B cell (primary cell): ENCODE data around the gene GHDC. TPM values are rescaled to one million over a fixed set of nuclear protein-coding genes. Genes with fewer than 3 reads are reported as not detected.

Experiments
- ATAC-seq: fragments of 200-7000 bp; cut with Tn5 transposase; one replicate; pipeline ENCODE4 v1.10.0; 2021; ENCODE audit warnings: low read depth, mild to moderate bottlenecking, moderate number of reproducible peaks, moderate library complexity
- CTCF ChIA-PET: fragments of 350-600 bp; sonication (Branson Sonifier 250); formaldehyde crosslinking; loops from one replicate; lab custom pipeline; 2021; ENCODE audit warnings: antibody characterized with exemption, inconsistent platforms; lab: Charles Lee
- POLR2A ChIA-PET: fragments of 350-600 bp; sonication (Branson Sonifier 250); formaldehyde crosslinking; loops from one replicate; lab custom pipeline; 2021; ENCODE audit warnings: antibody characterized with exemption; lab: Charles Lee
- DNase-seq: peaks from one replicate; pipeline ENCODE4 v3.0.0; 2013
- H2AFZ ChIP-seq: 2 replicates; pipeline ENCODE4 v1.6.1; 2012; ENCODE audit warnings: mild to moderate bottlenecking, low read depth, low read length; ENCODE audit not compliant: insufficient read depth, poor library complexity, severe bottlenecking
- H3K27ac ChIP-seq, 2 donors: 1 replicate in 1 of 2; 2 replicates in 1 of 2; pipeline ENCODE4 v1.5.1; 2012 to 2013; ENCODE audit warnings: low read length in 2 of 2, mild to moderate bottlenecking in 2 of 2, moderate library complexity in 1 of 2
- H3K27me3 ChIP-seq, 4 experiments: fragments of 200-600 bp in 1 of 4; sonication (generic) in 1 of 4; replicated peaks in 1 of 4; 1 replicate in 2 of 4; 2 replicates in 2 of 4; pipeline versions ENCODE4 v1.6.1 to v1.7.0; 2013 to 2016; ENCODE audit warnings: low read length in 3 of 4, mild to moderate bottlenecking in 2 of 4, mixed read lengths in 1 of 4, moderate library complexity in 1 of 4; ENCODE audit not compliant: insufficient read depth in 4 of 4, control insufficient read depth in 3 of 4; ENCODE audit errors: control extremely low read depth in 1 of 4
- H3K36me3 ChIP-seq, 2 experiments: replicated peaks in 1 of 2; 1 replicate in 1 of 2; 2 replicates in 1 of 2; pipeline versions ENCODE4 v1.6.1 to v1.7.1; 2013; ENCODE audit warnings: low read length in 1 of 2; ENCODE audit not compliant: insufficient read depth in 2 of 2, control insufficient read depth in 1 of 2; ENCODE audit errors: control extremely low read depth in 1 of 2, extremely low read depth in 1 of 2
- H3K4me1 ChIP-seq, 2 donors: fragments of 200-600 bp in 1 of 2; sonication (generic) in 1 of 2; 1 replicate in 1 of 2; 2 replicates in 1 of 2; pipeline versions ENCODE4 v1.5.1 to v1.6.1; 2013 to 2017; ENCODE audit warnings: low read length in 2 of 2; ENCODE audit not compliant: control insufficient read depth in 2 of 2, insufficient read depth in 2 of 2
- H3K4me2 ChIP-seq: replicated peaks from 2 replicates; pipeline ENCODE3; 2012; ENCODE audit warnings: mild to moderate bottlenecking, low read depth, low read length; ENCODE audit not compliant: poor library complexity, severe bottlenecking
- H3K4me3 ChIP-seq, 5 experiments: fragments of 200-600 bp in 1 of 5; sonication (generic) in 1 of 5; 1 replicate in 3 of 5; 2 replicates in 2 of 5; pipeline versions ENCODE4 v1.5.1 to v1.7.0; 2011 to 2016; ENCODE audit warnings: low read length in 4 of 5, mild to moderate bottlenecking in 4 of 5, low read depth in 2 of 5, control low read depth in 1 of 5, moderate library complexity in 1 of 5; ENCODE audit not compliant: insufficient read depth in 1 of 5; ENCODE audit errors: control extremely low read depth in 1 of 5, extremely low read depth in 1 of 5
- H3K79me2 ChIP-seq: fragments of 200-600 bp; sonication (generic); one replicate; pipeline ENCODE4 v1.6.0; 2016; ENCODE audit warnings: low read length; ENCODE audit not compliant: control insufficient read depth, insufficient read depth
- H3K9ac ChIP-seq: fragments of 200-600 bp; sonication (generic); 2 replicates; pipeline ENCODE4 v1.6.1; 2017; ENCODE audit warnings: mild to moderate bottlenecking, low read length, moderate library complexity
- H3K9me3 ChIP-seq, 3 donors: one replicate each; pipeline versions ENCODE4 v1.6.1 to v1.7.1; 2013; ENCODE audit warnings: low read length in 2 of 3; ENCODE audit not compliant: control insufficient read depth in 2 of 3, insufficient read depth in 1 of 3; ENCODE audit errors: control extremely low read depth in 1 of 3
- H4K20me1 ChIP-seq: 2 replicates; pipeline ENCODE4 v1.6.0; 2012; ENCODE audit warnings: mild to moderate bottlenecking, low read length; ENCODE audit not compliant: insufficient read depth, control insufficient read depth, poor library complexity, severe bottlenecking
- H3K27ac Mint-ChIP-seq: one replicate; pipeline ENCODE4 v1.8.0; 2021; ENCODE audit warnings: mixed read lengths
- H3K27me3 Mint-ChIP-seq: one replicate; pipeline ENCODE4 v1.8.0; 2021; ENCODE audit warnings: mixed read lengths
- H3K4me1 Mint-ChIP-seq: one replicate; pipeline ENCODE4 v1.8.0; 2021; ENCODE audit warnings: mixed read lengths
- H3K4me3 Mint-ChIP-seq: one replicate; pipeline ENCODE4 v1.8.0; 2021; ENCODE audit warnings: mixed read lengths
- H3K9me3 Mint-ChIP-seq: one replicate; pipeline ENCODE4 v1.8.0; 2022; ENCODE audit warnings: mixed read lengths; ENCODE audit not compliant: insufficient read depth
- EZH2 ChIP-seq: IDR thresholded peaks from 2 replicates; pipeline ENCODE4 v1.6.1; 2012; ENCODE audit warnings: borderline replicate concordance, low read depth, mild to moderate bottlenecking, moderate library complexity, low read length; ENCODE audit not compliant: insufficient read depth, poor library complexity, severe bottlenecking
- WGBS: methylation state at CpG from one replicate; pipeline ENCODE4 v1.1.5; 2013; ENCODE audit warnings: missing lambda C conversion rate; ENCODE audit not compliant: insufficient coverage; 5-methylcytosine and 5-hydroxymethylcytosine counted together
- intact Hi-C: fragments of 100-400 bp; cut with micrococcal nuclease; formaldehyde crosslinking; loops from one replicate; pipeline ENCODE4 v1.10.0; 2022
- polyA plus RNA-seq: library from polyadenylated mRNA; depleted of rRNA; stranded (reverse); fragments of >200 nt; gene quantifications from 2 replicates; pipeline ENCODE4 v1.2.3, GENCODE V29; 2012
- total RNA-seq, 2 donors: library from RNA; stranded (reverse); fragments of 120-200 nt in 1 of 2; gene quantifications; 1 replicate in 1 of 2; 2 replicates in 1 of 2; pipeline versions ENCODE4 v1.2.3 to v1.2.4, GENCODE V29; 2013 to 2022
- TF ChIP-seq, protein P1 (sequence below): fragments of 200-600 bp; IDR thresholded peaks from one replicate; pipeline ENCODE4 v1.8.0; 2022; ENCODE audit warnings: antibody characterized with exemption, mild to moderate bottlenecking

The GHDC gene
- total and polyA plus RNA-seq, 2 donors (not counting 1 experiment from before 2014, with no cell fraction given), result 41.5 to 65.4 TPM

DNA sequence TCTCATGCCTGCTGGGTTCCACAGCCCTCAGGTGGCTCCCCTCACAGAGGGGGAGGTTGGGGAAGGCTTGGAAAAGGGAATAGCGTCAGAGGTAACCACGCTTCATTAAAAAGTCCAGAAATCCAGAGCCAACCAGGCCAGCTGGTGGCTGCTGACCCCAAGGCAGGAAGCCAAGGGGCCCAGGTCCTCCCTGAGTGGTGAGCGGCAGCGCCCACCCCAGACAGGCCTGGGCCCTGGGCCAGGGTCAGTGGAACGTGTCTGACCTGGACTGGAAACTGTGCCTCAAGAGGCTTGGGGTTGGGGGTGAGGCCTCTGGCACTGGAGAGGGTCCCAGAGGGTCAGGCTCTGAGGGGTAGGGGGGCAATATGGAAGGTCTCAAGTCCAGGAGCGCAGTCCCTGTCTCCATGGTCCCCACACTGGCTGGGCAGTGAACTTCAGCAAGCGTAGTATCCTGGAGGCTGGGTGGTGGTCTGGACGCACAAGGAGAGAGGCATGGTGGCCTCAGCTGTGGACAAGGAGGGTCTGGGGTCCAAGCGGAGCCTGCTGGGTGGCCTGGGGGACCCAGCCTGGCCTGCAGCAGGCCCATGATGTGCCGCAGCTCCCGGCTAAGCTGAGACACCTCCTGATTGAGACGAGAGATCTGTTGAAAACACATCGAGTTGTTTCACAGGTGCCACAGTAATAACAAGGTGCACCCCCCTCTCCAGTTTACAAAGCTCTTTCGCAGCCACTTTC is 34.3 kb downstream of the GHDC start:
- Mint-ChIP-seq H3K4me3 (no peak overlapping the region), H3K4me1 (peaks cover 11% of the 10 kb centered on the region), H3K27me3 (no peaks in the 10 kb centered on the region), H3K9me3 (no peaks in the 10 kb centered on the region), H3K27ac (no peak overlapping the region)
- no peaks in the 10 kb centered on the region for H3K27me3 ChIP-seq
- H3K27ac ChIP-seq, result no peak overlapping the region
- peaks cover 0 to 16% (median 0%) of the 10 kb centered on the region in 3 donors for H3K9me3 ChIP-seq
- ChIA-PET POLR2A (interaction anchor here (0.7 kb wide), 1 partner anchor 24 kb away, joined by 3 read pairs; no protein-coding TSS in a partner anchor), CTCF (interaction anchor here (1.5 to 1.7 kb wide), 2 partner anchors 21 to 197 kb away, joined by 5 to 6 read pairs; partner anchors contain the start of gene KCNH4)
- no peaks in the 10 kb centered on the region for H3K79me2 ChIP-seq
- peaks cover 3 to 7% of the 10 kb centered on the region in 2 donors for H3K4me1 ChIP-seq
- WGBS, result 92% methylated on average over 13 of the region's 14 CpGs
- ATAC-seq (no peak), DNase-seq (no peak)
- no peak overlapping the region for H2AFZ ChIP-seq
- H4K20me1 ChIP-seq, result no peaks in the 10 kb centered on the region
- no peak overlapping the region for H3K9ac ChIP-seq
- TF ChIP-seq, protein P1, sequence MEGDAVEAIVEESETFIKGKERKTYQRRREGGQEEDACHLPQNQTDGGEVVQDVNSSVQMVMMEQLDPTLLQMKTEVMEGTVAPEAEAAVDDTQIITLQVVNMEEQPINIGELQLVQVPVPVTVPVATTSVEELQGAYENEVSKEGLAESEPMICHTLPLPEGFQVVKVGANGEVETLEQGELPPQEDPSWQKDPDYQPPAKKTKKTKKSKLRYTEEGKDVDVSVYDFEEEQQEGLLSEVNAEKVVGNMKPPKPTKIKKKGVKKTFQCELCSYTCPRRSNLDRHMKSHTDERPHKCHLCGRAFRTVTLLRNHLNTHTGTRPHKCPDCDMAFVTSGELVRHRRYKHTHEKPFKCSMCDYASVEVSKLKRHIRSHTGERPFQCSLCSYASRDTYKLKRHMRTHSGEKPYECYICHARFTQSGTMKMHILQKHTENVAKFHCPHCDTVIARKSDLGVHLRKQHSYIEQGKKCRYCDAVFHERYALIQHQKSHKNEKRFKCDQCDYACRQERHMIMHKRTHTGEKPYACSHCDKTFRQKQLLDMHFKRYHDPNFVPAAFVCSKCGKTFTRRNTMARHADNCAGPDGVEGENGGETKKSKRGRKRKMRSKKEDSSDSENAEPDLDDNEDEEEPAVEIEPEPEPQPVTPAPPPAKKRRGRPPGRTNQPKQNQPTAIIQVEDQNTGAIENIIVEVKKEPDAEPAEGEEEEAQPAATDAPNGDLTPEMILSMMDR, result no peak
- TF ChIP-seq EZH2, result no peak
- no peak overlapping the region for H3K4me3 ChIP-seq
- no peak overlapping the region for H3K4me2 ChIP-seq
- no peaks in the 10 kb centered on the region for H3K36me3 ChIP-seq
- intact Hi-C loops, result no loop called here

- no peak for TF ChIP-seq EZH2
- TF ChIP-seq, protein P1, result no peak
- Mint-ChIP-seq H3K4me3 (peak overlapping the region; percentile 94), H3K4me1 (peaks cover 34% of the 10 kb centered on the region), H3K9me3 (no peaks in the 10 kb centered on the region), H3K27me3 (no peaks in the 10 kb centered on the region), H3K27ac (peak overlapping the region; percentile 50)
- no peak for ATAC-seq
- peak overlapping the region in 4 of 5 experiments; percentile 46 to 100 (median 80) for H3K4me3 ChIP-seq
- peaks cover 42% of the 10 kb centered on the region for H3K79me2 ChIP-seq
- intact Hi-C loops, result loop anchor here (1.0 to 2.0 kb wide), 7 partner anchors 23 to 189 kb away; partner anchors contain the start of genes CNP, DHX58, DNAJC7 and KAT2A
- peaks cover 38% of the 10 kb centered on the region for H4K20me1 ChIP-seq
- H3K27ac ChIP-seq, result no peak overlapping the region
- peak overlapping the region; percentile 99 for H3K9ac ChIP-seq
- 69% methylated on average over 16 of the region's 17 CpGs for WGBS
- H3K9me3 ChIP-seq, result peaks cover 0 to 16% (median 0%) of the 10 kb centered on the region in 3 donors
- peaks cover 14 to 23% of the 10 kb centered on the region in 2 donors for H3K4me1 ChIP-seq
- H2AFZ ChIP-seq, result peak overlapping the region; percentile 57
- CTCF ChIA-PET, result interaction anchor here (0.6 to 1.1 kb wide), 2 partner anchors 88 to 131 kb away, joined by 3 read pairs; no protein-coding TSS in a partner anchor
- peak overlapping the region; percentile 68 for H3K4me2 ChIP-seq
- H3K27me3 ChIP-seq, result no peaks in the 10 kb centered on the region
- no peak for DNase-seq
- POLR2A ChIA-PET, result interaction anchor here (0.7 kb wide), 1 partner anchor 95 kb away, joined by 3 read pairs; no protein-coding TSS in a partner anchor
- H3K36me3 ChIP-seq, result peaks cover 0 to 4% of the 10 kb centered on the region in 2 experiments
Observed at GRCh38 chr17:42155614-42156045, 38.7 kb downstream of the GHDC start.
